PC-3 (cell line): Measurements from ENCODE around the gene PDCD11. TPM values are rescaled to one million over a fixed set of nuclear protein-coding genes. Genes with fewer than 3 reads are reported as not detected.
A peak's percentile ranks its signal among the peaks of the same experiment; 100 is the strongest.

ENCODE experiments used
- ATAC-seq: fragments of 200-7000 bp; cut with Tn5 transposase; 2 replicates; pipeline ENCODE4 v1.9.1; 2020; ENCODE audit warnings: mild to moderate bottlenecking, moderate library complexity
- BruUV-seq: library from RNA; stranded (reverse); fragments of 400-500 nt; replicated peaks from 2 replicates; lab custom pipeline; 2021; lab: Mats Ljungman, UMichigan
- CTCF ChIA-PET: fragments of 300-600 bp; sonication (Branson Sonifier 250); formaldehyde crosslinking; loops from one replicate; lab custom pipeline; 2022; ENCODE audit warnings: antibody characterized with exemption; lab: Charles Lee
- POLR2A ChIA-PET: fragments of 300-600 bp; sonication (Branson Sonifier 250); formaldehyde crosslinking; loops from one replicate; lab custom pipeline; 2022; ENCODE audit warnings: antibody characterized with exemption; ENCODE audit not compliant: unreplicated experiment; lab: Charles Lee
- DNase-seq: peaks from one replicate; pipeline ENCODE4 v3.0.0-alpha.2; 2015
- H2AFZ ChIP-seq: fragments of 300-600 bp; sonication (generic); 2 replicates; pipeline ENCODE4 v1.6.0; 2016; ENCODE audit warnings: antibody characterized with exemption, low read length
- H3F3A ChIP-seq: fragments of 300-600 bp; sonication (generic); one replicate; pipeline ENCODE4 v1.6.0; 2017; ENCODE audit warnings: antibody characterized with exemption, low read length, control low read depth, mild to moderate bottlenecking; ENCODE audit not compliant: unreplicated experiment
- H3K27ac ChIP-seq: fragments of 300-600 bp; sonication (generic); 2 replicates; pipeline ENCODE4 v1.5.1; 2016; ENCODE audit warnings: mild to moderate bottlenecking, low read length
- H3K27me3 ChIP-seq: fragments of 300-600 bp; sonication (generic); 2 replicates; pipeline ENCODE4 v1.6.1; 2016; ENCODE audit warnings: low read length, mixed read lengths
- H3K36me3 ChIP-seq: fragments of 300-600 bp; sonication (generic); 2 replicates; pipeline ENCODE4 v1.6.1; 2016; ENCODE audit warnings: low read depth, mixed run types, low read length, mixed read lengths
- H3K4me1 ChIP-seq: fragments of 300-600 bp; sonication (generic); 2 replicates; pipeline ENCODE4 v1.5.1; 2016; ENCODE audit warnings: low read length; ENCODE audit not compliant: insufficient read depth
- H3K4me2 ChIP-seq: fragments of 300-600 bp; sonication (generic); 2 replicates; pipeline ENCODE4 v1.6.0; 2016; ENCODE audit warnings: low read length
- H3K4me3 ChIP-seq: fragments of 300-600 bp; sonication (generic); 2 replicates; pipeline ENCODE4 v1.5.1; 2016; ENCODE audit warnings: mild to moderate bottlenecking, low read length, mixed read lengths
- H3K79me2 ChIP-seq: fragments of 300-600 bp; sonication (generic); 2 replicates; pipeline ENCODE4 v1.6.1; 2017; ENCODE audit warnings: low read length, mixed read lengths
- H3K9ac ChIP-seq: fragments of 300-600 bp; sonication (generic); 2 replicates; pipeline ENCODE4 v1.6.0; 2016; ENCODE audit warnings: mild to moderate bottlenecking, low read length
- H3K9me2 ChIP-seq: fragments of 300-600 bp; sonication (generic); replicated peaks from 2 replicates; pipeline ENCODE4 v1.6.1; 2016; ENCODE audit warnings: mixed run types, low read length, mixed read lengths
- H3K9me3 ChIP-seq: fragments of 300-600 bp; sonication (generic); 2 replicates; pipeline ENCODE4 v1.6.1; 2016; ENCODE audit warnings: low read length, mixed read lengths
- H4K20me1 ChIP-seq: fragments of 300-600 bp; sonication (generic); 2 replicates; pipeline ENCODE4 v1.6.1; 2016; ENCODE audit warnings: low read length, mixed read lengths
- CTCF ChIP-seq: fragments of 300-600 bp; sonication (generic); conservative IDR thresholded peaks from 2 replicates; pipeline ENCODE4 v1.5.1; 2017; ENCODE audit warnings: antibody characterized with exemption, low read depth, mild to moderate bottlenecking, low read length
- EZH2 ChIP-seq: fragments of 300-600 bp; sonication (generic); IDR thresholded peaks from one replicate; pipeline ENCODE4 v1.6.1; 2017; ENCODE audit warnings: antibody characterized with exemption, mild to moderate bottlenecking, low read length; ENCODE audit not compliant: unreplicated experiment
- EZH2phosphoT487 ChIP-seq: fragments of 300-600 bp; sonication (generic); IDR thresholded peaks from 2 replicates; pipeline ENCODE4 v1.6.1; 2018; ENCODE audit warnings: mild to moderate bottlenecking, antibody characterized with exemption, low read length, borderline replicate concordance
- intact Hi-C: fragments of 100-400 bp; cut with micrococcal nuclease; formaldehyde crosslinking; loops from 2 replicates; pipeline ENCODE4 v1.9.0; 2023
- total RNA-seq: library from RNA; depleted of rRNA; stranded (reverse); fragments of >200 nt; gene quantifications from 2 replicates; pipeline ENCODE4 v1.2.3, GENCODE V29; 2014

PDCD11 gene
- total RNA-seq, 1 experiment from 2014 or later, result 41.9 TPM

- H3K9ac ChIP-seq, result no peak overlapping the region
- peaks cover 23% of the 10 kb centered on the region for H3K4me1 ChIP-seq
- no peaks in the 10 kb centered on the region for H3F3A ChIP-seq
- no peak for TF ChIP-seq EZH2phosphoT487
- no peak for TF ChIP-seq CTCF
- no peak for TF ChIP-seq EZH2
- no peak overlapping the region for H2AFZ ChIP-seq
- BruUV-seq, result no TSS peak
- ChIA-PET CTCF (no interaction called here), POLR2A (no interaction called here)
- DNase-seq, result no peak
- H3K4me3 ChIP-seq, result no peak overlapping the region
- no peak overlapping the region for H3K4me2 ChIP-seq
- no peak overlapping the region for H3K27ac ChIP-seq
- no peaks in the 10 kb centered on the region for H3K79me2 ChIP-seq
- no peak for ATAC-seq
- intact Hi-C loops, result no loop called here
- peaks cover 5% of the 10 kb centered on the region; the same call in 1 of the 2 replicates for H3K36me3 ChIP-seq
- no peaks in the 10 kb centered on the region for H3K9me2 ChIP-seq
- H3K27me3 ChIP-seq, result no peaks in the 10 kb centered on the region
- no peaks in the 10 kb centered on the region for H4K20me1 ChIP-seq
- H3K9me3 ChIP-seq, result no peaks in the 10 kb centered on the region
These were observed 53.0 kb downstream of the PDCD11 start for GRCh38 chr10:103449208-103450144.

- H3K4me2 ChIP-seq, result peak overlapping the region; percentile 66
- intact Hi-C loops, result no loop called here
- BruUV-seq, result no TSS peak
These were observed 53.8 kb downstream of the PDCD11 start for GRCh38 chr10:103450201-103450695.

More at GRCh38 chr10:103450201-103450695, 53.8 kb downstream of the PDCD11 start:
- H2AFZ ChIP-seq, result no peak overlapping the region
- peak overlapping the region; percentile 79 for H3K27ac ChIP-seq
- DNase-seq (no peak), ATAC-seq (no peak)
- no peak overlapping the region for H3K4me3 ChIP-seq
- ChIA-PET POLR2A (no interaction called here), CTCF (no interaction called here)
- no peaks in the 10 kb centered on the region for H4K20me1 ChIP-seq
- no peaks in the 10 kb centered on the region; the same call in 1 of the 2 replicates for H3K36me3 ChIP-seq
- H3K4me1 ChIP-seq, result peaks cover 23% of the 10 kb centered on the region
- no peak for TF ChIP-seq EZH2
- TF ChIP-seq EZH2phosphoT487, result no peak
- TF ChIP-seq CTCF, result no peak
- H3K9ac ChIP-seq, result no peak overlapping the region
- no peaks in the 10 kb centered on the region for H3K27me3 ChIP-seq
- no peaks in the 10 kb centered on the region for H3K79me2 ChIP-seq
- no peaks in the 10 kb centered on the region for H3K9me2 ChIP-seq
- H3F3A ChIP-seq, result no peaks in the 10 kb centered on the region
- no peaks in the 10 kb centered on the region for H3K9me3 ChIP-seq
